HG03520 (cell line): ENCODE results near the gene FOXN3.
"Not testable (repeated sequence)": the region's sequence is repeated elsewhere in the genome, so short reads cannot be mapped to it uniquely, and the experiment has no call there.

Source experiments
- ATAC-seq: cut with Tn5 transposase; IDR thresholded peaks from one replicate; pipeline ENCODE4 v1.9.1; 2021; ENCODE audit warnings: mild to moderate bottlenecking, moderate library complexity; ENCODE audit not compliant: unreplicated experiment

The FOXN3 gene

DNA sequence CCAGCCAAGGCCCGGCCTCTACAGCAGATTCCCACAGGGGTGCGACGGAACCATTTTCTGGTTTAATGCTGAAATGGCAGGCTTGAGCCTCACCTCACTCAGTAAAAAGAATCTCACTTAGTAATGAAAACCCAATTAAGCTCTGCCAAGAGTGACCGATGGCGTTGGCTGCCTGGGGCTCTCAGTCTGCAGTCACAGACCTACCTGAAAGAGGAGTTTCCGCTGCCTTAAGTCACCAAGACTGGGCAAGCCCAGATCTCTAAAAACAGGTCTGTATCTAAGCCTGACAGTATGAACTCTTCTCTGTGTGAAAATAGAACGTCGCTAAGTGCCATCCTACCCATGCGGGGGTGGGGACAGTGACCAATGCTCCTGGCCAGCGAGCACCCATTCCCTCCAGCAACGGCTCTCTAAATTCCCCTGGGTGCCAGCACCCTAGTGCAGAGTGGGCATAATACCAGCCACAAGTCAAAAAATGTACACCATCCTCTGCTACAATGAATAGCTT is 107.3 kb downstream of the FOXN3 start:
- ATAC-seq, result no peak

DNA sequence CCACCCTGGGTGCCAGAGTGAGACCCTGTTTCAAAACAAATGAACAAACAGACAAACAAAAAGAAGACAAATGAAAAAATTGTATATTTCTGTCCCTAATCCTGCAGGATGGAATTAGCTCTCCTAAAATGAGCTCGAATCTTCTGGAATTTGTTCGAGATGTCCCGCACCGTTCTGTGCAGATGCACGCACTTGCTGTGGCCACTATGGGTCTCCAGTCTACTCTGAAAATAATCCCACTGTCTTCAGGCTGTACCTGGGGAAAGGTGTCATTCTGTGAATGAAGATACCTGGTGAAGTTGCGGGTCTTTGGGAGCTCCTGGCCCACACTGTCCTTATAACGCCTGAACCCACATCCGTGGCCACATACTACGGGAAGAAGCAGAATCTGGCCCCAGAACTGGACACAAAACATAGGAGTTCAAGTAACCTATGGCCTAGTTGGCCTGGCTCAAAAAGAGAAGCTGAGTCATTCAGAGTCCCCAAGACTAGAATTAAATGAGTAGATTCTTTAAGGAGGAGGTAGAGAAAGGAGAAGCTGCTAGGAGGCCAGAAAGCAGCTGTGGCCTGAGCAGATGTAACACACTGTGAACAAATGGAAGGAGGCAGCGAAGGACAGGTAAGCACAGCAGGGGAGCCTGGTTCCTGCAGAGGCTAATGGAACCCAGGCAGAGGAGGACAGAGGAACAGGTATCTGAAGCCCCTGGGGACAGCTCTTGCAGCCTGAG is 108.6 kb downstream of the FOXN3 start:
- ATAC-seq, result peak; percentile 30

DNA sequence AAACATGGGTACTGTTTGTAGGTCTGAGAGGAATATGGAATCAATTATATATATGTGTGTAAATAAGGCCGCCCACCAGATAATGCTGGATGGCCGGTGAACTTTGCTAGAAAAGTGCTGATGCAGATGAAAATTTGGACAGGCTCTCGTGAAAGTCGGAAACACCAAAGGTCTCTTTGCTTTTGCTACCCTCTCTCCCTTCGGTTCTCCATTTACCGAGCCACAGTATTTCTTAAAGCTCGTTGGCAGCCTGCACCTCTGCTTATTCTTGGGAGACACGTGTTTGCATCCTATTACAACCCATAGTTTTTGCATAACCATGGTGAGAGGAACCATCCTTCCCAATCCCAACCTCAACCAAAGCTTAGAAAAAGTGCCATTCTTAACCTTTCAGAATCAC is 109.6 kb downstream of the FOXN3 start:
- no peak for ATAC-seq

DNA sequence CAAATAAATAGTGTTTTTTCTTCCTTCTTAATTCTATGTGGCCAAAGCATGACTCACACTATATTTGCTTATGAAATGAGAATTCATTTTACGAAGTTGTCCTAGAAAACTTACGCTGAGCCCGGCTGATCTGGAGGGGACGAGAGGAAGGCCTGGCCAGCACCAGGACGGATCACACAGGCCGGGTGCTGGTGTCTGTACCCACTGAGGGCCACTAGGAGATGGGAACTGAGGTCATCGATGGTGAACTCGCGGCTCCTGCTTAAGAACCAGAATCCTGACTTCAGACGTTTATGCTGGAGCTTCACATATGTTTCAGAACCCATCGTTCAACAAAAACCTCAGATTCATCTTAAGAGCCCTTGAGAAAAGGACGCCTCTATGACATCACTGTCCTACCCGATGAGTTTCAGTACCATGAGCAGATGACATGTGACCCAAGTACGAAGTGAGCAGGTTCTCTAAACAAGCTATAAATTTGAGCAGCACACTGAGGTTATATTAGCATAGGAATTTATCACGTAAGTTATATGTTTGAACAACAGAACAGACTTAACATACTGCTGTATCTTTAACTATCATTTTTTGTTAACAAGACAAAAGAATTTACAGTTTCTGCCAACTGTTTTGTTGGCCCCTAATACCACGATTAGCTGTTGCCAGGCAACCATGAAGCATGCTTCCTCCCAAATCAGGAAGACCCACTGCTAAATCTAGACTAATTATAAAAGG is 111.9 kb downstream of the FOXN3 start:
- ATAC-seq, result peak; percentile 52

DNA sequence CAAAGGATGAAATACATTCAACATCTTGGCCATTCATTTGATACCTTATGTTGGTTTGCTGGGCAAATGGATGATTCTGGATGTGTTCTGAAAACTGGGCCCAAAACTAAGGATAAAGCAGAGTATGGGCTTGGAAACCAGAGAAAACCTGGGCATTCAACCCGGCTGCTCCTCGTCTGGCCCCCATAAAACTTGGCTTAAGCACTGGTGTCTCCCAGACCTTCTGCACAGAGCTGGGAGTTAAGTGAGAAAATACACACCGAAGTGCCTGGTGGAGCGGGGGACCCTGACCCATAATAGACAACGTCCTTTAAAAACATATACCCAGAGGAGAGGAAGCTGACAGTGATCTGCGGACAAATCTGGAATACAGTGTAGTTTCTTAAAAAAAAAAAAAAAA is 112.5 kb downstream of the FOXN3 start:
- ATAC-seq, result no peak

DNA sequence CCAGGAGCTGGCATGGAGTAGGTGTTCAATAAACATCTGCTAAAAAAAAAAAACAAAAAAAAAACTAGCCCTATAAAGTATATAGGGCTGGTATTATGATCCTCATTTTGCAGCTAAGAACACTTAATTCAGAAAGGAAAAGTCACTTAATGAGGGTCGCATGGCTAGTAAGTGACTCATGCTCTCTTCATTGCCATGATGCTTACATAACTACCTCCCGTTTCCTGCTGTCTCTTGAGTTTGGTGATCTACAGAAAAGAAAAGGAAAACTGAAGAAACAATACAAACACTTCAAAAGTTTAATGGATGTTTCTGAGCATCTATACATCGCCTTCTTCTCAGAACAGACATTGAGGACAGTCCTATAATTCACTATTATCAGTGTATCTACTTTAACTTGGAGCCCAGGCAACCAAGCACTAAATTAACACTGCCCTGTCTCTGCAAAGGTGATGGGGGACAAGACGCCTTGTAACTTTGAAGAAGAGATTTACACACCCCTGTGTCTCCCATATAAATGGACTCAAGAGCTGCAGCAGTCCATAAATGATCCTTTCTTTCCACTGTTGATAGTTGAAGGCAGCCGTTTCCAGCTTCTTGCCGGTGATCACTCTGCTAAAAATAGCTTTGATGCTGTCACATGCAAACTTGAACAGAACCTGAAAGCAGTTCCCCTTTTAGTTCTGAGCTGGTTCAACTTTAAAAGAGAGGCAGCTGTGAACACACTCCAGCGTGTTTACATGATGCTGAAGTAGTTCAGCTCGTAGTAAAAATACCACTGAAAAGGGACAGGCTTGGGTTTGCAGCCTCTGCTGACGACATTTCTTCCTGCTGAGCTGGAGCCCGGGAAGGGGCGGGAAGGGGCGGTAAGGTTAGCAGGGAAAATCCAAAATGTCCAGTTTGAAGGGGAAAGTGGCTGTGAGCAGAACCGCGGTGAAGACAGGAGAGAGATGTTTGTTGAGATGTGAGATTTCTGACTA is 113.3 kb downstream of the FOXN3 start:
- ATAC-seq, result peak; percentile 57

DNA sequence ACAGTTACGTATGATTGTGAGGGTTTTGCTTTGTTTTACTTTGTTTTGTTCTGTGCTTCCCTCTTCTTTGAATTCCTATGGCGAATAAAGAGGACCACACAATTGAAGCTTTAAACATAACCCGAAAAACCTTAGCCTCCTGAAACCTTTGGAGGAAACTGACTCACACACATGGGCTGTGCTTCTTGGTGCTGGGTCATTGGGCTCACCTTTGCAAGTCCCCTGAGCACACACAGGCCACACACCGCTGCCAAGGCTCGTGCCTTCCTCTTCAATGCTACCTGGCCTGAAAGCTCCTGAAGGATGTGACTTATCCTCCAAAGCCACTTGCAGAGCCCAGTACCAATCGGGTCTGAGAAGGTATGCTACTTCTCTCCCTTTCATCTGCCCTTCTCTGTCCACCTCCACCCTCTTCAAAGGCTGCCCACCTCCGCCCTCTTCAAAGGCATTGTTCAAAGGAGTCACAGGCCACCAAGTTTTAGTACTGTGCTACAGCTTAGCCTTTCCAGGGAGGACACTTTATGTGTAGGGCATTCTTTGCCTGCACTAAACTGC is 114.6 kb downstream of the FOXN3 start:
- ATAC-seq, result no peak

DNA sequence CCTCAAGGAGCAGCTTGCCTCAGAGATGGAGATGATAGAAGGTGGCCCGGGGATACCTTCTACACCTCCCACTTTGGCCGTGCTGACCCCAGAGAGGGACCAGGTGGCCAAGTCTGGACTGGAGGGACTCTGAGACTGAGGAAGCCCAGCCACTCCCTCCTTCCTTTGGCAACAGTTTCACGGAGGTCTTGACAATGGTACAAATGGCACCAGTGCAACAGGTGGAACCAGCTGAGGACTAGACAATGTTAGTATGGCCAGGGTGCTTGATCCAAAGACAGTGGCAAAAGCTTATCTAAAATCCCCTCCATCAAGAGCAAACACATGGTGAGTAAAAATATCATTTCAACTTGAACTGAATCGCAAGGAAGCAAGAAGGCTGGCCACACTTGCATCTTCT is 117.4 kb downstream of the FOXN3 start:
- no peak for ATAC-seq

DNA sequence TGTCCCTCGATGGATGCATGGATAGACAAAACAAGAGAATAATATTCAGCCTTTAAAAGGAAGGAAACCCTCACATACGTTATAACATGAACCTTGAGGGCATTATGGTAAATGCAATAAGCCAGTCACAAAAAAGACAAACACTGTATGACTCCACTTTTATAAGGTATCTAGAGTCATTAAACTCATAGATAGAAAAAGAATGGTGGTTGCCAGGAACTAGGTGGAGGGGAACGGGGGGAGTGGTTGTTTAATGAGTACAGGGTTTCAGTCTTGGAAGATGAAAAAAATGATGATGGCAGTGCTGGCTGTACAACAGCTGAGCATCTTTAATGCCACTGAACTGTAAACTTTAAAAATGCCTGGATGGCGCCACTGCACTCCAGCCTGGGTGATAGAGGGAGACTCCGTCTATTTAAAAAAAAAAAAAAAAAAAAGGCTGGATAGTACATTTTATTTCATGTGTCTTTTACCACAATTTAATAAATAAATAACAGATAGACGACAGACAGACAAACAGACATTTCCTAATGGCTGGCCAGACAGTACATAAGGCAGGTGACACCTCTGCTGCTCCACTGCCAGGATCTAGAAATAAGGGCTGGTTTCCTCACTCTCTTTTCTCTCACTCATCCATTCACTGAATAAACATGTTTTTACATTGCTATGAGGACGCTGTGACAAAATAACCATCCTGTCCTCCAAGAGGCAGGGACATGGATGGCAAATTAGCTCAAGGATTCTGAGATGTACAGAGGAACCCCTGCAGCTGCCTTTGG is 118.8 kb downstream of the FOXN3 start:
- ATAC-seq, result no peak

DNA sequence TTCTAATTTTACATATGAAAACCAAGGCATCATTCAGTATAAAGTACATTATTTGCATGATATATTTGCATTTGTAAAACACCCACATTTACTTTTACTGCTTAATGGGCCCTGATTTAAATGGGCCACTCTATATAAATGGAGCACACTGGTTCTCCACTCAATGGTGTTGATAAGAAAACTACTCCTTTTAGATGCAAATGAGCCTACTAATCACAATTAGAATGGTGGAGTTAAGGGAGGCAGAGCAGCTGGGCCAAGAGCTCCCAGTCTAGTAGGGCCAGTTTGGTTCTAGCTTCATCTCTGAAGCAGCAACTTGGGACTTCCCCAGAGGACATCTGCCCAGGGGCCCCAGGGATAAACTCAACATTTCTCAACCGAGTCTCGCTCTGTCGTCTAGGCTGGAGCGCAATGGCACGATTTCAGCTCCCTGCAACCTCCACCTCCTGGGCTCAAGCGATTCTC is 120.7 kb downstream of the FOXN3 start:
- no peak for ATAC-seq

DNA sequence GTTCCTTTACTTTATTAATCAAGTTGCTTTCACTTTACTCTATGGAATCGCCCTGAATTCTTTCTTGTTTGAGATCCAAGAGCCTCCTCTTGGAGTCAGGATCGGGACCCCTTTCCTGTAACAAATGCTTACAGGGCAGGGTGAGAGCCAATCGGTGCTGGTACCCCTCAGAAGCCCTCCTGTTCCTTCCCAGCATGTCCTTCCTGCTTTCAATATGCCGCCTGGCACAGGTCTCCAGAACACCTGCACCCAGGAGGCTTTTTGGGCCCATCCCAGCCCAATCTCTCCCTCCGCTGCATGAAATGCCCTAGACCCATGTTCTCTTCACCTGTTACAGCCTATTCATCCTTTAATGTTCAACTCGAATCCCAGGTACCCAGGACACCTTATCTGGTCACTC is 122.2 kb downstream of the FOXN3 start:
- ATAC-seq, result no peak

DNA sequence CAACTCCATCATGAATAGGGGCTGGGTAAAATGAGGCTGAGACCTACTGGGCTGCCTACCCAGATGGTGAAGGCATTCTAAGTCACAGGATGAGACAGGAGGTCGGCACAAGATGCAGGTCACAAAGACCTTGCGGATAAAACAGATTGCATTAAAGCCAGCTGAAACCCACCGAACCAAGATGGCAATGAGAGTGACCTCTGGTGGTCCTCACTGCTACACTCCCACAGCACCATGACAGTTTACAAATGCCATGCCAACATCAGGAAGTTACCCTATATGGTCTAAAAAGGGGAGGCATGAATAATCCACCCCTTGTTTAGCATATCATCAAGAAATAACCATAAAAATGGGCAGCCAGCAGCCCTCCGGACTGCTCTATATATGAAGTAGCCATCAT is 122.6 kb downstream of the FOXN3 start:
- not testable (repeated sequence) for ATAC-seq

DNA sequence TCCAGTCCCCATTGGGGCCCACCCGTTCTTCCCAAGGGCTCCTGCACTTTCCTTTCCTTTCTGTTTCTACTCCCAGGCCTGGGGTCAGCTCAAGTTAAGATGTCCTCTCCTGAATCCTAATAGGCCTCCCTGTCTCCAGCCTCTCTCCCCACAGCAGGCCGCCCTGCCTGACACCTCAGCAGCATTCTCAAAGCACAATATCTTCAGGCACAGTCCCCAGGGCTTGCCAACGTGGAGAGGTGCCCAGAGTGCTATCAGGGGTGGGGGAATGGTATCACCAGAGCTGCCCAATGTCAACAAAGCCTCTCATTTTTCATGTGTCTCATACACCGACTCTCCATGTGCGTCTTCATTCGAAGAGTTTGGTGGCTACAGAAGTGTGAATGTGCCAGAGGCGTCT is 123.0 kb downstream of the FOXN3 start:
- no peak for ATAC-seq

DNA sequence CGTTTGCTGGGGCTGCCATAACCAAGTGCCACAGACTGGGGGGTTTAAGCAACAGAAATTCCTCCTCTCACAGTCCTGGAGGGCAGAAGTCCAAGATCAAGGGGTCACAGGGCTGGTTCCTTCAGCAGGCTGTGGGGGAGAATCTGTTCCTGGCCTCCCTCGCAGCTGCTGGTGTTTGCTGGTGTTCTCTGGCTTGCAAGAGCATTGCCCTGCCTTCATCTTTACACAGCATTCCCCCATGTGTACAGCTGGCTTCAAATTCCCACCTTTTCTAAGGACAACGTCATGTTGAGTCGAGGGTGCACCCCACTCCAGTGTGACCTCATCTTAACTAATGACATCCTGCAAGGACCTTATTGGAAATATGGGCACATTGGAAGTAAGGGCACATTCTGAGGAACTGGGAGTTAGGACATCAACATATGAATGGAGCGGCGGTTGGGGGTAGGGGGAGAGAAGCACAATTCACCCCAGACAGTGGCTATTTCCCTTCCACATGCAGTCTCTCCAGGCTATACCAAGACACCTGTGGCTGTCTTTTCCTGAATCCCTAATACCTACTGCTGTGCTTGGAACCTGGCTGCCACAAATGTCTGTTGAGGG is 123.6 kb downstream of the FOXN3 start:
- ATAC-seq, result no peak

DNA sequence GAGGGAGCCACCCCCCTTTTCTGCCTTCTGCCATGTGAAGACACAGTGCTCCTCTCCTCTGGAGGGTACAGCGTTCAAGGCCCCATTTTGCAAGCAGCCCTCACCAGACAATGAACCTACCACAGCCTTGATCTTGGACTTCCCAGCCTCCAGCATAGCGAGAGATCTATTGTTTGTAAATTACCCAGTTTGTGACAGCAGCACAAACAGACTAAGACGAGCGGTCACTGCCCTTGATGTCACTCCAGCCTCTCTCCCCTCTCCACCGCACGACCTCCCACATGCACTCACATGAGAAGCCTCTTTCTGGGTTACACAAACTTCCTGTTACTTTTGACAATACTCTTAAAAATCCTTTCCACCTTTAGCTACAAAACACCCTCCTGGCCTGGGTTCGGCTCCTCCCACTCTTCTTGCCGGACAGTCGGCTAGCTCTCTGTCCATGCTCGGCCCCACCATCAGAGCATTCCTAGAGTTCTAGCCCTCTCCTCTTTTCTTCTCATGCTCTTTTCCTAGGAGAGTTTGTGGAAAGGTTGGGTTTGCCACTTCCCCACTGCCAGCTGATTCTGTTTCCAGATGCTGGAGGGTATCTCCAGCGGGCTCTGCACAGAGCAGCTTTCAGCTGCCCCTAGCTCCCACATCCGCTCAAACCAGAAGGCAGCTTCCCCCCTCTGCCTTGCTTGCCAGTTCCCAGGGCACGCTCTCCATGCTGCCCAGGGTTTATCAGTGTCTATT is 124.3 kb downstream of the FOXN3 start:
- ATAC-seq, result no peak

DNA sequence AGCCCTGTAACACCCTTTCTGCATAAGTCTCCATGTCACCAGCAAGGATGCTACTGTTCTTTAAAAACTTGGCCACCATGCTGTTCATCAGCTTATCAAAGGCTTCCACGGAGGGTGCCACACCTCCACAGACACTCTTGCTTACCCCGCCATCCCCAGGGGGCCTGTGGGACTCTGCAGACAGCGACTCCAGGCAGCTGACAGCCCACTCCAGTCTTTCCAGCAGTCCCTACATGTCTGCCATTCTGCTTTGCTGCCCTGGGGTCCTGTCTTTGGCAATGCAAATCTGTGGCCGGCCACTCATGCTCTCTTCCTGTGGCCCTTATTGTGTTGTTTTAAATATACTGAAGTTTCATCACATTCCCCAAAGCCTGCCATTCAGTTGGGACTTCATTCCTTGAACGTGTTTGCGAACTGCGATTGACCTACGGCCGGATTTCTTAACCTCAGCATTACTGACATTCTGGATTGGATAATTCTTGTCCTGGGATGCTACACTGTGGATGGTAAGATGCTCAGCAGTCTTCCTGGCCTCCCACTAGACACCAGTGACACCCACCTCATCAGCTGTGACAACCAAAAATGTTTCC is 125.6 kb downstream of the FOXN3 start:
- ATAC-seq, result no peak

DNA sequence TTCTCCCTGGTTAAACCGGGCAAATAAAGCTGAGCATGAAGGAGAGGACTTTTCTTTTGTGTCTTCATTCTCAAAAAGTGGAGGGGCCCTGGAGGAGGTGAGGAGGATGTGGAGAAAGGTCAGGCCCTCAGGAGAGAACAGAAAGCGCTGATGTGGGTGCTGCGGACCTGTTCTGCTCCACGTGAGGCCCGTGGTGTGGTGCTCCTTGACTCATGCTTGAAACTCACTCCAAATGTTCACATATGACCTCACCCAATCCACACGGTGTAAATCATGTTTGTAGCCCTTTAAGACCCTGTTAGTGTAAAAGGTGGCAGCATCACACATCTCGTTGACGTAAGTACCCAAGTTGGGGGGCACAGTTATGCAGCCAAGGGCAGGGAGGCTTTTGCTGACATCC is 126.2 kb downstream of the FOXN3 start:
- no peak for ATAC-seq

DNA sequence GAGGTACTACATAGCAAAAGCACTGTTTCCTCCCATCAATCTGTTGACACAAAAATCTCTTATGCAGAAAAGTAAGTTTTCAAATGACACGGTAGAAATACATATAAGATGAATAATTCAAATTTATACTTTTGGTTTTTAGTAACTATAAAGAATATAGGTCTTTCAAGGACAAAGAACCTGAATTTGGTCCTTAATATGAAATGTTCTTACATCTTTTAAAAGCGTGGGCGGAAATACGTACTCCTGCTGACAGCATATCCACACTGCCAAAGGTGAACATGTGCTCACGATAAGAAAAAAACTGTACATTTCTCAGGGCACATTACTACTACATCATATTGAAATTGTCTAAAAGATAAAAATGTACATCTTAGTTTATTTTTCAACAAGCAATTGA is 127.6 kb downstream of the FOXN3 start:
- no peak for ATAC-seq

DNA sequence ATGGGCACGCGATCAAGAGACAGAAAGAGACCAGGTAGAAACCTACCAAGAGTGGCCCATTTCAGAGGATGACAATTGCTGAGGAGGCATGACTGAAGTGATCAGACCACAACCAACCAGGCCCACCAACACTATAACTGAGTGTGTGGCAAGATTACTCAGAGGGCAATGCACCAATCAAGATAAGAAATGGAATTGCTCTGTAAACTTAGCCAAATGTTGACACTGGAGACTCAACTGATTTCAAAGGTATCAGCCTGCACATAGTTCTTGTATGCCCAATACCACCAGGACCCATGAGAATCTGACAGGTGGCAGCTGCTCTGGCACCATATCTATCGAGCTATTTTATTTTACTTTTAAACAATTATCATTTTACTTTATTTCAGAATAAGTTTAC is 128.9 kb downstream of the FOXN3 start:
- ATAC-seq, result no peak
